ENCODE measurements around the gene TIMM29.

Gene TIMM29

DNA sequence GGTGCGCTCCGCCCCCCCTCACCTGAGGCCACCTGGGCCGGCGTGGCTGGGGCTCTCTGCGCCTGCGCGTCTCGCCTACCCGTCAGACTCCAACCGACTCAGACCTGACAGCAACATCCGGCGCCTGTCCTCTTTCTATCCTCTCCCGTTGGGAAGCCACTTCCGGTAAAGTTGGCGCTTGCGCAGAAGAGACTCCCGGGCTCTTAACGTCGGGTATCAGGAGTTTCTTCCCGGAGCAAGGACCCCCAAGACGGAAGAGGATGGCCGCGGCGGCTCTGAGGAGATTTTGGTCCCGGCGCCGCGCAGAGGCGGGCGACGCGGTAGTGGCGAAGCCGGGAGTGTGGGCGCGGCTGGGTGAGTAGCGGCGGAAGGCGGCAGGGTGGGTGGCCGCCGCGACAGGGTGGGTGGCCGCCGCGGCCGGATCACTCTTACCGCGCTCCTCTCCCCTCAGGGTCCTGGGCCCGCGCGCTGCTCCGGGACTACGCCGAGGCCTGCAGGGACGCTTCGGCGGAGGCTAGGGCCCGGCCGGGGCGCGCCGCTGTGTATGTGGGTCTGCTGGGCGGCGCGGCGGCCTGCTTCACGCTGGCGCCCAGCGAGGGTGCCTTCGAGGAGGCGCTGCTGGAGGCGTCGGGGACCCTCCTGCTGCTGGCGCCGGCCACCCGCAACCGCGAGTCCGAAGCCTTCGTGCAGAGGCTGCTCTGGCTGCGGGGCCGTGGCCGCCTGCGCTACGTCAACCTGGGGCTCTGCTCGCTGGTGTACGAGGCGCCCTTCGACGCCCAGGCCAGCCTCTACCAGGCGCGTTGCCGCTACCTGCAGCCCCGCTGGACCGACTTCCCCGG is at the start of gene TIMM29, which contains the start of gene YIPF2:
Gene TIMM29 (plus strand): TSS at position 249 of the 839 bp plus-strand sequence. CDS start 12 bp downstream, at position 261.
Gene YIPF2 (minus strand): TSS at position 77 of the 839 bp plus-strand sequence. CDS start 229 bp downstream, outside the sequence.
- H3K9me3 Mint-ChIP-seq: no peaks in the 10 kb centered on the region
- H3K36me3 Mint-ChIP-seq: peaks cover 1% of the 10 kb centered on the region
- H3K27me3 Mint-ChIP-seq: no peaks in the 10 kb centered on the region
- H3K27ac Mint-ChIP-seq: peak within 1 kb of the TSS; percentile 94
- H3K4me1 Mint-ChIP-seq: peaks cover 21% of the 10 kb centered on the region
- peak within 1 kb of the TSS; percentile 96 for H3K4me3 Mint-ChIP-seq

DNA sequence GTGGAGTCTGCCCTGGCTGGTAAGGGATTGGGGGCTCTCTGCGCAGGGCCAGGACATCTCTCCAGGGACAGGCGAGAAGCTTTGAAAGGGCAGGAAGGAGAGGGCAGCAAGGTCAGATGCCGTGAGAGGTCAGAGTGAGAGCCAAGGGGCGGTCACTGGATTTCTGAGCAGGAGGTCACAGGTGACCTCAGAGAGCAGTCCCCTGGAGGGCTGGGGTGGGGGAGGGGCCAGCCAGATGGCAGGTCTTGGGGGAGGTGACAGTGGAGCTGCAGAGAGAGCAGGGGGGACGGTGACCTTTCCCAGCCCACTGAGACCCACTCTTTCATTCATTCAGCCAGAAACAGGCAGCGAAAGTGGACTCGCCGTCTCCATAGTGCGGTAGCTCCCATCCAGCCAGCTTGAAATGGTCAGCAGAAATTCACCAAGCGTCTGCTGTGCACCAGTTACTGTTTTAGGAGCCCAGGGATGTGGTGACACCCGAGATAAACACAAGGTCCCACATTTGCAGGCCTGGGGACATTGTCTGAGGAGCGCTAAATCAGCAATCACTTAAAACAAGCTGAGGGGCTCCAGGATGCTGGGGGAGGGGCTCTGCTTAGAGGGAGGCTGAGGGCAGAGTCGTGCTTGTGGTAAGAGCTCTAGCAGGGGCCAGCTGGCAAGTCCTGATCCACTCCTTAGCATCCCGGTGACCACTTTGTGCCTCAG is 47.1 kb upstream of the TIMM29 start:
- H3K27me3 Mint-ChIP-seq: no peaks in the 10 kb centered on the region
- no peak overlapping the region for H3K27ac Mint-ChIP-seq
- H3K4me3 Mint-ChIP-seq: no peak overlapping the region
- no peaks in the 10 kb centered on the region for H3K9me3 Mint-ChIP-seq
- H3K36me3 Mint-ChIP-seq: no peaks in the 10 kb centered on the region
- H3K4me1 Mint-ChIP-seq: peaks cover 23% of the 10 kb centered on the region

DNA sequence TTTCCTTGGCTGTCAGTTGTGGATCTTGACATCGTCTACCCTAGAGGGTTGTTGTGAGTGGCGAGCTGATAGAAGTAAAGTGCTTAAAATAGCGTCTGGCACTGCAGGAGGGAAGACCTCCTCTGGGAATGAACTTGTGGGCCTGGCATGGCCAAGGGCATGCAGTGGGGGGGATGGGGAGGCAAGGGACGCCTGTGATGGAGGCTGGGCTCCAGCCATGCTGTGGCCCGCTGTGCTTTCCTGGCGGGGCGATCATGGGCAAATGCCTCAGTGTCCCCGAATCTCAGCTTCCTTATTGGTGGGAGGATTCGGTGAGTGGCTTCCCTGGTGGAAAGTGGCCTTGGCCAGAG is 46.5 kb upstream of the TIMM29 start:
- Mint-ChIP-seq H3K4me1 (peaks cover 21% of the 10 kb centered on the region), H3K36me3 (no peaks in the 10 kb centered on the region), H3K27ac (no peak overlapping the region), H3K9me3 (no peaks in the 10 kb centered on the region), H3K27me3 (no peaks in the 10 kb centered on the region), H3K4me3 (no peak overlapping the region)

DNA sequence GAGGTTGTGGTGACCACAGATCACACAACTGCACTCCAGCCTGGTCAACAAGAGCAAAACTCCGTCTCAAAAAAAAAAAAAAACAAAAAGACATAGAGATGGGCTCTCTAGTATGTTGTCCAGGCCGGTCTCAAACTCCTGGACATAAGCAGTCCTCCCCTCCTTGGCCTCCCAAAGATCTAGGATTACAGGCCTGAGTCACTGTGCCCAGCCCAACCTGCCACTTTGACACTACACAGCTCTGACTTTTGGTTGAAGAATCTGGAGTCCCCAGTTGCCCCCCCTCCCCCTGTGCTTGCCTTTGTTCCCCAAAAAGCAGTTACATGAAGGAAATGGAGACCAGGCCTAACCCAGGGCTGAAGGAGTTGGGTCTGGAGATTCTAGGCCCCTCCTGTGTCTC is 44.3 kb upstream of the TIMM29 start:
- no peaks in the 10 kb centered on the region for H3K36me3 Mint-ChIP-seq
- no peak overlapping the region for H3K27ac Mint-ChIP-seq
- no peak overlapping the region for H3K4me3 Mint-ChIP-seq
- H3K9me3 Mint-ChIP-seq: no peaks in the 10 kb centered on the region
- H3K4me1 Mint-ChIP-seq: peaks cover 11% of the 10 kb centered on the region
- H3K27me3 Mint-ChIP-seq: no peaks in the 10 kb centered on the region

DNA sequence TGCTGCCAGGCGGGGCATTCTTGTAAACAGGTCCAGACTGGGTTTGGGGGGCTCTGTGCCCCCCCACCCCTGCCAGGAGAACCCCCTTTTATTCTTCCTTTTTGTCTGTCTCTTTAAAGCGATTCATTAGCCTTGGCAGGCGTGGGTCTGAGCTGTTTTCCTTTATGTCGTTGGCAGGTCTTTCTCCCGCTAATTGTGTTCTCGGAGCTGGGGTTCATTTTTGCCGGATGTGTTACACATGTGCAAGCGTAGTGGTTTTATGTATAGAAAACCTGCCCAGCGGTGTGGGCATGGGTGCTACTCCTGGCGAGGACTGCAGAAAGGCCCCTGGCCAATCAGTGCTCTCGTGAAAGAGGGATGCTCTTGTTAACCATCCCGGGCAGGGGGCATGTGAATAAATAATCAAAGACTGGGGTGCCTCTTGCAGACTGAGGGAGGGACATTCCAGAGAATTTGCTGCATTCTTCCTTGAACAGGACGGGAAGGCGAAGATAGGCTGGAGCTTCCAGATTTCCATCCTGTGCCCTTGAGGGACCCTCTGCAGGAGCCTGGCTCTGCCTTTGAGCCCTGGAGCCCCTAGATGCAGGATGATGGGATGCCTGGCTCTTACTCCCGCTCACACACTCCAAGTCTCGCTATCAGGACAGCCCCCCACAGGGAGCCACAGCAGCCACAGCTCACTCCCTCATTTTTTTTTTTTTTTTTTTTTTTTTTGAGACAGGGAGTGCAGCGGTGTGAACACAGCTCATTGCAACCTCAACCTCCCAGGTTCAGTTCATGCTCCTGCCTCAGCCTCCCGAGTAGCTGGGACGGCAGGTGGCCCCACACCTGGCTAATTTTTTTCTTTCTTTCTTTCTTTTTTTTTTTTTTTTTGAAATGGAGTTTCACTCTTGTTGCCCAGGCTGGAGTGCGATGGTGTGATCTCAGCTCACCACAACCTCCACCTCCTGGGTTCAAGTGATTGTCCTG is 43.1 kb upstream of the TIMM29 start:
- Mint-ChIP-seq H3K4me1 (peaks cover 9% of the 10 kb centered on the region), H3K36me3 (no peaks in the 10 kb centered on the region), H3K27ac (no peak overlapping the region), H3K9me3 (no peaks in the 10 kb centered on the region), H3K27me3 (no peaks in the 10 kb centered on the region), H3K4me3 (no peak overlapping the region)

DNA sequence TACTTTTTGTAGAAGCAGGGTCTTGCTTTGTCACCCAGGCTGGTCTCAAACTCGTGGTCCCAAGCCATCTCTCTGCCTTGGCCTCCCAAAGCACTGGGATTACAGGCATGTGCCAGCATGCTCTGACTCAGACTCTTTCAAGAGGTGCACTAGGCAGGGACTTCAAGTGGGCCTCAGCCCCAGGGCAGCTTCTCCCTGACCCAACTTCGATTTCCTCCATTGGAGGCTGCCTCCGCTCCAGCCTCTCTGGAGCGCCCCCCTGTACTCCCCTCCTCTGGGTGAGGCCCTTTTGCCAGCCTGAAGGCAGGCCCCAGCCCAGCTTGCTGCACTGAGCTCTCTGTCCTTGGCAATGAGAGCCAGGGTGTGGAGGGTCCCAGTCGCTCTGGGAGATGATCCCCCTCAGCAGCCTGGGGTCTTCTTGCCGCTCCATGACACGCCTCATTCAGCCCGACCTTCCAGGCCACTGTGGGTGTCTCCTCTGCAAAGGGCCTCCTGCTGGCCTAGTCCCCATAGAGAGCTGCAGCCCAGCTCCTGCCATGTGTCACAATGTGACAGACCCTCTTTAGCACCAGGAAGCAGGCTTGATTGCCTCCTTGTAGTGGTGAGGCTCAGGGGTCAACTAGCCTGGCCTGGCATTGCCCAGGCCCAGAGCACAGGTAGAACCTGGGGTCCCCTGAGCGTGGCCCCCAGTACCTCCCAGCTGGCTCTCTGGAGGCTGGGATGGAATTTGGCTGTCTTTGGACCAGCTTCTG is 40.8 kb upstream of the TIMM29 start:
- Mint-ChIP-seq H3K4me3 (no peak overlapping the region), H3K4me1 (peaks cover 9% of the 10 kb centered on the region), H3K9me3 (no peaks in the 10 kb centered on the region), H3K36me3 (no peaks in the 10 kb centered on the region), H3K27me3 (no peaks in the 10 kb centered on the region), H3K27ac (no peak overlapping the region)

DNA sequence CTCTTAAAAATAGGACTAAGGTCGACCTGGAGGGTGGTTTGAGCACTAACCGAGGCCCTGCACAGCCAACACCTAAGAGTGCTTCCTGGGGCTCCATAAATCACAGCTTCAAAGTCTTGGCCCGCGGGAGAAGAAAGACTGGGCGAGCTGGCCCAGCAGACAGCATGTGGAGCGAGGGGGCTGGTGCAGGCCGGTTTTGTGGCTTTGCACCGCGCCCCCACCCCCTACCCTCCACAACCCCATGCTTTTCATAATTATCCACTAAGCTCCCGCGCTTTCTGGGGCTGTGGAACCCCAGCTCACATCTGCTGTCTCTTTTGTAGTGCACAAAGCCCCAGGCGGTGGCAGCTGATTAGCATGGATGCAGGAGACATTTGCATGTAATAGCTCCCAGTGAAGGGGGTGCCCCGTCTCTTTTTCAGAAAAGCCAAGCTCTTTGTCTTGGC is 40.2 kb upstream of the TIMM29 start:
- H3K27ac Mint-ChIP-seq: no peak overlapping the region
- H3K27me3 Mint-ChIP-seq: no peaks in the 10 kb centered on the region
- peaks cover 9% of the 10 kb centered on the region for H3K4me1 Mint-ChIP-seq
- no peak overlapping the region for H3K4me3 Mint-ChIP-seq
- H3K9me3 Mint-ChIP-seq: no peaks in the 10 kb centered on the region
- no peaks in the 10 kb centered on the region for H3K36me3 Mint-ChIP-seq

DNA sequence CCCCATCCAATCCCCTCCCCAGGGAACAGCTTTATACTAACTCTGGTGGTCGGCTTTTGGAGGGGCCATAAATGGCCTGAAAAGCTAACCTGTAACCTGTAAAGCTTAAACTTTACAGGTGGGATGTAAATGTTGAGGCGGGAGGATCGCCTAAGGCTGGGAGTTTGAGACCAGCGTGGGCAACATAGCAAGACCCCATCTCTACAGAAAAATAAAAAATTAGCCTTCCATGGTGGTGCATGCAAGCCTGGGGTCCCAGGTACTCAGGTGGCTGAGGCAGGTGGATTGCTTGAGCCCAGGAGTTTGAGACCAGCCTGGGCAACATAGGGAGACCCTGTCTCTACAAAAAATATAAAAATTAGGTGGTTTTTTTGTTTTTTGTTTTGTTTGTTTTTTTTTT is 38.7 kb upstream of the TIMM29 start:
- Mint-ChIP-seq H3K36me3 (no peaks in the 10 kb centered on the region), H3K4me1 (peaks cover 9% of the 10 kb centered on the region), H3K9me3 (no peaks in the 10 kb centered on the region), H3K27ac (no peak overlapping the region), H3K4me3 (no peak overlapping the region), H3K27me3 (no peaks in the 10 kb centered on the region)

DNA sequence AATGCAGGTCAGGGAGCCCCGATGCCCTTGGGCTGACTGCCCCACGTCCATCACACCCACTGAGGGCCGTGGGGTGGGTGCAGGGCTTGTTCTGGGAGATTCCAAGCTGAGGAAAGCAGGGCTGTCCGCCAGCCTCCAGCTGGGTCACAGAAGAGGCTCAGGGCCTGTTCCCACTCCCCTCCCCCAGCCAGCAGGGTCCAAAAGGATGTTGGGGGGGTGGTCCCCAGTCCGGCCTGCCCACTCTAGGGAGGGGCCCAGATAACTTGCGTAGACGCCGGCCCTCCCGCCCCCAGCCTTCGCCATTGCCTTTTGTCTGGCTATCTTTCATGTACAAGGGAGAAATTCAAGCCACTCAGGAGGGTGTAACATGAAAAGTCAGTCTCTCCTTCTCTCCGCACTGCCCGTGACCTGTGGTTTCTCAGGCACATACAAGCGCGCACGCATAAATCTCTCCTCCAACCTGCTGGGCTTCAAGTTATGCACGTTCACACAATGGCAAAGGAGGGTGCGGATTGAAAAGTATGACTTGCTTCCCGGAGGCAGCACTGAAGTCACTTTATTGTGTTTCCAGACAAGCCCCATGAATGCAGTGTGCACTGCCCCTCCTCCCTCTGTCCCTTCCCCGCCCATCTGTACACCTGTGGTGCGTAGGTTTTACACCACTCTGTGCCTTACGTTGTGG is 37.1 kb upstream of the TIMM29 start:
- Mint-ChIP-seq H3K4me1 (peaks cover 7% of the 10 kb centered on the region), H3K36me3 (no peaks in the 10 kb centered on the region), H3K27ac (no peak overlapping the region), H3K27me3 (no peaks in the 10 kb centered on the region), H3K9me3 (no peaks in the 10 kb centered on the region), H3K4me3 (no peak overlapping the region)

DNA sequence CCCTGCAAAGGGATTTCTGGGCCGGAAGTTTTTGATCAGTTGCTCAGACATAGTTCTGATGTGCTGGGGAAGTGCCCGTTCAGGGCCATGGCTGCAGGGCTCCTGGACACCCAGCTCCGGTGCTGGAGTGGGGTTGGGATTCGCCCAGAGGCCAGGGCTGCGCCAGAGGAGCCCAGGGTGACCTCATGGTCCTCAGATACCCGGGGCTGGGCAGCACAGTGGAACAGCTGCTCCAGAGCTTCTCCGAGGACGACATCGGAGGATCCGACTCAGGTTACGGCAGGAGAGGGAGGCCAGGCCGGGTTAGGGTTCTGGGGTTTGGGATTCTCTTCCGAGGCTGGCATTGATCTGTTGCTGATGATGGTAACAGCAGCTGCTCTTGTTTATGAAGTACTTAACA is 36.4 kb upstream of the TIMM29 start:
- H3K9me3 Mint-ChIP-seq: no peaks in the 10 kb centered on the region
- no peak overlapping the region for H3K4me3 Mint-ChIP-seq
- H3K36me3 Mint-ChIP-seq: no peaks in the 10 kb centered on the region
- H3K4me1 Mint-ChIP-seq: peaks cover 11% of the 10 kb centered on the region
- no peaks in the 10 kb centered on the region for H3K27me3 Mint-ChIP-seq
- no peak overlapping the region for H3K27ac Mint-ChIP-seq

DNA sequence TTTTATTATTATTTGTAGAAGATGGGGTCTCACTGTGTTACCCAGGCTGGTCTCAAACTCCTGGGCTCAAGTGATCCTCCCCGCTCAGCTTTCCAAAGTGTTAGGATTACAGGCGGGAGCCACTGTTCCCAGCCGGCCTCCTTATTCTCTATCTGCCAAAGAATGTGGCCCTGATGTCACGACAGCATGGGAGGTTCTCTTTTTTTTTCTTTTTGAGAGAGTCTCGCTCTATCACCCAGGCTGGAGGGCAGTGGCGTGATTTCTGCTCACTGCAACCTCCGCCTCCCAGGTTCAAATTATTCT is 33.7 kb upstream of the TIMM29 start:
- Mint-ChIP-seq H3K27me3 (no peaks in the 10 kb centered on the region), H3K27ac (no peak overlapping the region), H3K9me3 (no peaks in the 10 kb centered on the region), H3K4me3 (no peak overlapping the region), H3K36me3 (no peaks in the 10 kb centered on the region), H3K4me1 (peaks cover 10% of the 10 kb centered on the region)

DNA sequence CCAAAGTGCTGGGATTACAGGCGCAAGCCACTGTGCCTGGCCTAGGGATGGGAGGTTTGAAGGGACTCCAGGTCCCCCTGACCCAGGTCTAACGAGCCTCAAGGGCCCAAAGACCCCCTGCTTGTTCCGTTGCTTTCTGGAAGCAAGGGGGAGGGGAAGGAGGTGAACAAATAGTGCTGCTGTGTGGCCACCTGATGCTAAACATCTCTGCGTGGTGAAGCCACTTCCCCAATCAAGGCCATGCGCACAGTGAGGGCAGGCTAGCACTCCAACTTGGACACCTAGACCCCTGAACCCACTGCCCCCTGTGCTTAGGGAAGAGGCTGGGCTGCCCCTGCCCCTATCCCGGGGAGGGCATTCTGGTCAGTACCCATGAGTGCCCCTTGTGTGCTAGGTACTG is 33.2 kb upstream of the TIMM29 start:
- Mint-ChIP-seq H3K4me3 (no peak overlapping the region), H3K4me1 (peaks cover 10% of the 10 kb centered on the region), H3K36me3 (no peaks in the 10 kb centered on the region), H3K9me3 (no peaks in the 10 kb centered on the region), H3K27ac (no peak overlapping the region), H3K27me3 (no peaks in the 10 kb centered on the region)

DNA sequence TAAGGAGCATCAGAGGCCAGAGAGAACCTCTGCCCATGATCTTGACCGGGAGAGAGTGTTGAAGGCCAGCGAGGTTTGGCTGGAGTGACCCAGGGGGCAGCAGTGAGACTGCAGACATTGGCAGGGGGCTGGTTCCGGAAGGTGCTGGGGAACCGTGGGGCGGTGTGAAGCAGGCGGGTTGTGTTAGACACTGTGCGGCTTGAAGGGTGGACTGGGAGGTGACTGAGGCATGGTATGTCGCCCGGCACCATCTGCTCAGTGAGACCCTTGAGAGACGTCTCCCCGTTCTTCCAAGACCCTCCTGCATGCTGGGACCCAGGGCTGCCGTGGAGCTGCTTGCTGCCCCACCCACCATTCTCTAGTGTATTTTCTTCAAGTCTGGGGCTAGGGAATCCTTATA is 32.7 kb upstream of the TIMM29 start:
- Mint-ChIP-seq H3K9me3 (no peaks in the 10 kb centered on the region), H3K27ac (no peak overlapping the region), H3K4me3 (no peak overlapping the region), H3K36me3 (no peaks in the 10 kb centered on the region), H3K4me1 (peaks cover 10% of the 10 kb centered on the region), H3K27me3 (no peaks in the 10 kb centered on the region)

DNA sequence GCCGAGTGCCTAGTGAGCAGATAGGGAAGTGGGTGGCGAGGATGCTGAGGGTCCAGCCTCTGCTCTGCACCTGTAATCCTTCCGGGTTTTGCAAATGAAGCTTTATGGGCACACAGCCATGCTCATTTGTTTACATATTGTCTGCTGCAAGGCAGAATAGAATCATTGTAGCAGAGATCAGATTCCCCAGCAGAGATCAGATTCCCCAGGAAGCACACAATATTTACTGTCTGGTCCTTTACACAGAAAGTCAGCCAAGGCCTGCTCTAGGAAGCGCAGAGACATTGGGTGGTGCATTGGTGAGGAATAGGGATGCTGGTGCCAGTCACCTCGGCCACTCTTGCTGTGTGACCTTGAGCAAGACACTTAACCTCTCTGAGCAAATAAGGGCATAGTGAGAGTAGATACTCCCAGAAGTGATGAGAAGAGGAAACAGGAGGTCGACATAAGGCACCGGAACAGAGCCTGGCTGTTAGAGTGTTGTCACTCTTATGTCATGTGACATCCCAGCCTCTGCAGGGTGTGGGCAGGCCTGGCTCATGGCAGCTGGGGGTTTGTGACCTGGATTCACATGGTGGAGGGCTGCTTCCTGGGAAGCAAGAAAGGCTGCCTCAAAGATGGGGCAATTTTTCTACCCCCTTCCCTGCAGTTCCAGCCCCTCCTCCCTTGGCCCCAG is 31.6 kb upstream of the TIMM29 start:
- Mint-ChIP-seq H3K9me3 (no peaks in the 10 kb centered on the region), H3K4me3 (no peak overlapping the region), H3K27me3 (no peaks in the 10 kb centered on the region), H3K4me1 (peaks cover 10% of the 10 kb centered on the region), H3K36me3 (no peaks in the 10 kb centered on the region), H3K27ac (no peak overlapping the region)
